HG03342 (cell line): ENCODE results near the gene TAOK3.
"Not testable (repeated sequence)": the region's sequence is repeated elsewhere in the genome, so short reads cannot be mapped to it uniquely, and the experiment has no call there.

Source experiments
- ATAC-seq: cut with Tn5 transposase; IDR thresholded peaks from one replicate; pipeline ENCODE4 v1.9.1; 2021; ENCODE audit warnings: mild to moderate bottlenecking, moderate library complexity; ENCODE audit not compliant: unreplicated experiment

TAOK3 gene

DNA sequence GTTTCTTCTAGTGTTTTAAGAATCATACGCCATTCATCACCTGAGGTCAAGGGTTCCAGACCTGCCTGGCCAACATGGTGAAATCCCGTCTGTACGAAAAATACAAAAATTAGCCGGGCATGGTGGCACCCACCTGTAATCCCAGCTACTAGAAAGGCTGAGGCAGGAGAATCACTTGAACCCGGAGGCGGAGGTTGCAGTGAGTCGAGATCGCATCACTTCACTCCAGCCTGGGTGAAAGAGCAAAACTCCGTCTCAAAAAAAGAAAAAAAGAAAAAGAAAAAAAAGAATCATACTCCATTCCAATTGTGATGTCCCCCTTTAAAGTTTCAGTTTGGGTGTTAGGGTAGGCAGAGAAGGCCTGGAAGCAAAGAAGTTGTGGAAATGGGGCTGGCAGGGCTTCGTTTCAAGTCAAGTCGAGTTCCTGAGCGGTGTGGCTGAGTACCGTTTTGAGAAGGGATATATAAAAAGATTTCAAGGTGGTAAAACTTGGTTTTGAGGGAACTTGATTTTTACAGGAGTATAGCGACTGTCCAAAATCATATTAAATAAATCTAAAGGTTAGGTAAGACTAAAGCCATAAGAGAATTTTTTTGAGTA is 1.5 kb upstream of the TAOK3 start:
- ATAC-seq, result no peak

DNA sequence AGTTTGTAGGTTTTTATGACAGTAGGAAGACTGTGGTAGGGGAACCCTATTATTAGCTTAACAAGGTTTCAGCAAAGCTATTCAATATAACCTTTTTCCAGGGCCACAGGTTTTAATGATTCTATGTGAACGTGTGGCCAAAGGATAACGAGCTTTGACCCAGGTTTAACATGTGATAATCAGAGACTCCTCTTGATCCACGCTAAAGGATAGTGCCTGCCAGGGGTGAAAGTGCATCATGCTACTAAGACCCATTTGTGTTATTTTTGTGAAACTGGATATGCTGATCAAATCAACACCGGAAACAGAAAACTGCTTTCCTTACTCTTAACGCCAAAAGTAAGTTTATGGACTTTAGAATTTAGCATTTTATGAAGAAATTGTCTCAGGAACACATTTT is 909 bp upstream of the TAOK3 start:
- ATAC-seq, result no peak

DNA sequence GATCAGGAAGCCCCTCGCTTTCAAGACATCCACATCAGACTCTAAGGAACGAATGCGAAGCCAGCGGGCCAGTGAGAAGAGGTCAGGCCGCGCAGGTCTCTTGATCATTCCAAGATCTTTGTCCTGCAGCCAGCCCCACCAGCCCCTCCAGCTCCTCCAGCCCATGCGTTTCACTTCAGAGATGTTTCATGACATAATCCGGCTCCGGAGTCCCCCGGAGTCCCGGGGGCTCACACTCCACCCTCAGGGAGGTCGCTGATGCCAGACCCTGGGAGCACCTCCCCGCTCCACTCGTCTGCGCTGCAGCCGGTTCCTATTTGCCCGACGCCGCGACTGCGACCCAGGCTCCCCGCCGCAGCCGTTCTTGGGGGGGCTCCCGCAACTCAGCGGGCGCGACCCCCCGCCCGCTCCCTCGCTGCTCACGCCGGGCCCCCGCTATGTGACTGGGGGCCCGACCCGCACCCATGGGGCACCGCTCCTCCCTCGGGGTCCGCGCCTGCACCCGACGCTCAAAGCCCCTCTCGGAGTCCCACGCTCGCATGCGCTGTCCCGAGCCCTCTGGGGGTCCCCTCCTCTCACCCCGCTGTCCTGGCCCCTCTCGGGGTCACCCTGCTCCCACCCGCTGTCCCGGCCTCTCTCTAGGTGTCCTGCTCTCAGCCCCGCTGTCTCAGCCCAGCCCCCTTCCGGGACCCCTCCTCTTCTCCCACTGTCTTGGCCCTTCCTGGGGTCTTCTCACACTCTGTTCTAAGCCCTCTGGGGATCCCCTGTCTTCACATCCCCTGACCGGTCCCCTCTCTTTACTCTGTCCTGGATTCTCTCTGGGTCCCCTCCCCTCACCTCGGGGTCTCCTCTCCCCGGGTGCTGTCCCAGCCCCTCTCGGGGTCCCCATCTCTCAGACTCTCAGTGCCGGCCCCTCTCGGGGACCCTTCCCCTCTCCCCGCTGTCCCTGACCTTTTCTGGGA is 1.1 kb downstream of the TAOK3 start:
- ATAC-seq, result no peak

DNA sequence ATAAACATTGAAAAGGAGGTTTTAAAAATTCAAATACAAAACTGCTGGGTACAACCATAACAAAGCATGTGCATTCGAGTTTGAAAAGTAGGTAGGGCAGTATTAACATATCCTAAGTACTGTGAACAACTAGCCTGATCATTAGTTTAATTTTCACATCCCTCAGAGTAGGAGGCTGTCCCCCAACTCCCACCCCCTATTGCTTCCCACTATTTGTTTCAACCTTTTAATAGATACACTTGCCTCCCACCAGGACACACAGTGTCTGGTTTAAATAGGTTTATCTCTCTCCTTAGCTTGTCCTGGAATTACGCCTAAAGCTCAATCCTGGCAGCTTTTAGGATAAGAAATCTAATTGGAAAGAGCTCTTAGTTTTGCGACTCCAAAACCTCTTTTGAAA is 2.1 kb downstream of the TAOK3 start:
- no peak for ATAC-seq

DNA sequence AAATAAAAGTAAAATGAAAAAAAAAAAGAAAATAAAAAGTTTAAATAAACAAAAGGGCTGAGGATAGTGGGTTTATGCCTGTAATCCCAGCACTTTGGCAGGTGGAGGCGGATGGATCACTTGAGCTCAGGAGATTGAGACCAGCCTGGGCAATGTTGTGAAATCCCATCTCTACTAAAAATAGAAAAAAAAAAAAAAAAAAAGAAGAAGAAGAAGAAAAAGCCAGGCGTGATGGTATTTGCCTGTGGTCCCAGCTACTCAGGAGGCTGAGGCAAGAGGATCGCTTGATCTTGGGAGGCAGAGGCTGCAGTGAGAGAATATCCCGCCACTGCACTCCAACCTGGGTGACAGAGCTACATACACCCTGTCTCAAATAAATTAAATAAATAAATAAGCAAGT is 3.9 kb downstream of the TAOK3 start:
- no peak for ATAC-seq

DNA sequence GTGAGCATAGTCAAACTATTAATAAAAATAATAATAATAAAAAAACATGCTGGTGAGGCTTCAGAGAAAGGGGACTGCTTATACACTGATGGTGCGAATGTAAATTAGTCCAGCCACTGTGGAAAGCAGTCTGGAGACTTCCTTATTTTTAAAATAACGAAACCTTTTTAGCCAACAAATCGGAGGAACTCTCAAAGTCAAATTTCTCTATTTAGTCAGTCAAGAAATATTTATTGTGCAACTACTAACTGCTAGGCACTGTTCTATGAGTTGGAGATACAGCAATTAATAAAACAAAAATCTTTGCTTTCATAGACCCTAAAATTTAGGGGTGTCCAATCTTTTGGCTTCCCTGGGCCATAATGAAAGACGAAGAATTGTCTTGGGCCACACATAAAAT is 10.8 kb downstream of the TAOK3 start:
- no peak for ATAC-seq

DNA sequence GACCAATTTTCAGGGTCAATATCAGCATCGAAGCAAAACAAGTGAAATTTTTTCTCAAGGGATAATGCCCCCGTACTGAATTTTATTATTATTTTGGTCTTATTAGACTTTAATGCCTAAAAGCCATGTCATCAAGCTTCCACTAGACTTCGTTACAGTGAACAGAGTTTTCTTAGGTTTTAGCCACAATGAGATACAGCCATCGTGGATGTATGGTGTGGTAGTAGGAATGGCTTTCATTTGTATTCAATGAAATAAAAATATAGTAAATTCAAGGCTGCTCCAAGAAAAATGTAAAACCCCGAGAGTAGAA is 11.7 kb downstream of the TAOK3 start:
- ATAC-seq, result no peak

DNA sequence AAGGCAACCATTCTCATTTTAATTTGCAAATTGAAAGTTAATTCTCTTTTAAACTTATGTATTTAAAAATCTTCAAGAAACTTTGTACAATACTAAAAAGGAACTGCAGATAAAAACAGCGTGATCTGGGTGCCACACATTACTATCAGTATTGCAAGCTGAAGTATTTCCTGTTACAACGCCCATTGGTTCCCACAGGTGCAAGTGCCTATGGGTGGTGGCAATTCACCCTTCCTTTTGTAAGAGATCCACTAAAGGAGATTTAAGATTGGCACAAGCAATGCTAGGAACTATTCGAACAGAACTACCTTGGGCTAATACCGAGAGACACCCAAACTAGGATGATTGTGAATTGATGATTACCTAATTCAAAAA is 13.2 kb downstream of the TAOK3 start:
- peak; percentile 45 for ATAC-seq

DNA sequence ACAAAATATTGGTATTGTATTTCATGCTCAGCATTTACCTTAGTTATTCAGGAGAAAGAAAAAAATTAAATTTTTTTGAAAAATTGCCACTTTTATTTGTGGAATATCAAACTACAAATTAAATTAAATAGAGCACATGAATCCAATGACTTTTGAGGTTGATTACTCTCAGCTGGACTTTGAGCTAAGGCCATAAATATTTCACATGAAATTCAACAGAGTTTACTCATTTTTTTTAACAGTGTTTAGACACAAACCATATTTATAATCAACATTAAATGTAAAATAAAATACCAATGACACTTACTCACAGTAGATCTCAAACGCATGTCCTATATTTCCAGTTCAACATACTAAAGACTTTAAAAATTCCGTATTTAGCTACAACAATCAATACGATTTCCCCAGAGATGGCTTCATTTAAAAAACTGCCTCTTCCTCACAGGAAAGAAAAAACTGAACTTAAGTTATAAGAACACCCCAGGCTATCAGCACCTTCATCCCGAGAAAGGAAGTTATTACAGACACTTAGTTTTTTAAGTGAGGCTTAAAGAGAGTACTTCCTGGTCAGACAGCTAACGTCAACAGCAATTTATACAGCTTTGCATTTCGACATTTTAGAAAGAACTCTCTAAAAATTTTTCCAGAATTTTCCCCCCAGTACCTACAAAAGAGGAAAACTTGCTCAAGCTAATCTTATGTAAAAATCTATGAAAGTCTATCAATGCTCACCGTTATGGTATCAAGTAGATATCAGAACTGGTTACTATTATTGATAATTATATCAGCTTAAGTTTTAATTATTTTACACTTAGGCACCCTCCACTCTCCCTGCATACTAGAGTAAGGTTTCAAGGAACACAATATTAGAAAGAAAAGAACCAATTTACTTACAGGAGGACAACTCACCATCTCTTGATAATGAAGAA is 13.8 kb downstream of the TAOK3 start:
- ATAC-seq, result no peak

DNA sequence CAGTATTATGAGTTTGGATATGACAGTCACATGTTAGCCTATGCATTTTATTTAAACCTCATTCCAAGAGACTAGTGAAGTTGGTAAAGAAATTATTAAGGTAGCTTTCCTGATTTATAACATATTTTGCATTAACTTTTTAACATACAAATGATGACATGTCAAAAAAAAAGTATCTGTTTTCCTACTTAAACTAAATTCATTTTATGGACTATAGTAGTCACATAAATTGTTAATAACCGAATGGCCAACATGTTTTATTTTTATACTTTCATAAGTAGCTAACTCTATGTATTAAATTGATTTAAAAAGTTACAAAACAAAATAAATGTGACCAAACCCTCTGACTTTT is 14.7 kb downstream of the TAOK3 start:
- no peak for ATAC-seq

DNA sequence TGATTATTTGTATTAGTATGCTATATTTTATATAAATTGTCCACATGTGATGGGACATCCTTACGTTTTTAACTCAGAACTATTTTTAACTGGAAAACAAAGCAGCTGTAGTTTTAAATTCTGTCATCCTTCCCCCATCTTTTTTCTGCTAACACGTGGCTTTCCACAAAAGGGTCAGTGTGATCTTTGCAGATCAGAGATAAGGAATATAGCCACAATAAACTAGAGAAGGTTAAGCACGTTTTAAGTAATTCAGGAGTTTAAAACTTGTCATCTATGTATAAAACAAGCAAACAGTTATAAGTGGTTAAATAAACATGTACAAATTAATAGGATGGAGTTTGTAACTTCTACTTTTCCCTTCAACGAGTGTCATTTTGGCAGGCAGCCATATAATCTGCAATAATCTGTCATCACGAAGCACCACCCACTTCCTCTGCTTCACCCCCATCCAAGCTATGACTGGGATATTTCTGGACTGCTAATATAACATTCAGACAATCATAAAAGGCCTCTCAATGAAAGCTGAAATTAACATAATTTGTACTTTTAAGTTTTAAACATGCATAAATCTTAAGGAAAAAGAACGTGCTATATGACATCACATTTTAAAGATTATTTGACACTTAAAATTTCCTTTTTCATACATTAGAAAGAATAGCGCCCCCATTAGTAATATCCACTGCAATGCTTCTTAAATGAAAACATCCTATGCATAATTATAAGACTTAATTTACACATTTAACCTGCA is 15.3 kb downstream of the TAOK3 start:
- peak; percentile 62 for ATAC-seq

DNA sequence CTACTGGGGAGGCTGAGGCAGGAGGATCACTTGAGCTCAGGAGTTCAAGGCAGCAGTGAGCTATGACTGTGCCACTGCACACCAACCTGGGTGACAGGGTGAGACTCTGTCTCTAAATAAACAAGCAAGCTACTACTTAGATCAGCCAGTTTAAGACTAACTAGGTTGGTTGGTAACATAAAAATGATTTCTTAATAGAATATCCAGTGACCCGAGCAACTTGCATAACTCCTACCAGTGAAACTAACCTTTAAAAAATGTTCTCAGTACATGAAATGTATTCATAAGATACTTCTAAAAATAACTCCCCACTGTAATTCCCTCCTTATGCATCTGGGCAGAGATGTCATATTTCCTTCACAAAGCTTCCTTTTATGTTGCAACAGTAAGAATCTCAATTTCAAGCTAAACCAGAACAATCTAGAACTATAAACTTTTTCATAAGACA is 15.9 kb downstream of the TAOK3 start:
- ATAC-seq, result no peak

DNA sequence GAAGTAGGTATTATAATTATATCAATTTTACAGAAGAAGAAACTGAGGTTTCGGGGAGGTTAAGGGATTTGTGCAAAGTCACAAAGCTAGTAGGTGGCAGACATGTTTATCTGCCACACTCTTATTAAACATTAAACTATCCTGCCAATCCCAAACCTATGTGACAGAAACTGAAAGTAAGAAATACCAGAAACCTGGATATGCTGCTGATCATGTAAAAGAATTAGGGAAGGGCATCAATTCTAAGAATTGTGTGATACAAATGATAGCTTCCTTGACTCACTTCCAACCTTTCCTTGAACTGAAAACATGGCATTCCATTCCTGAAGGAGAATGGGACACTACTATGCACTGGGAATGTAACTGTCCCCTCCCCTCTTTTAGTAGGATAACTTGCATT is 16.9 kb downstream of the TAOK3 start:
- no peak for ATAC-seq

DNA sequence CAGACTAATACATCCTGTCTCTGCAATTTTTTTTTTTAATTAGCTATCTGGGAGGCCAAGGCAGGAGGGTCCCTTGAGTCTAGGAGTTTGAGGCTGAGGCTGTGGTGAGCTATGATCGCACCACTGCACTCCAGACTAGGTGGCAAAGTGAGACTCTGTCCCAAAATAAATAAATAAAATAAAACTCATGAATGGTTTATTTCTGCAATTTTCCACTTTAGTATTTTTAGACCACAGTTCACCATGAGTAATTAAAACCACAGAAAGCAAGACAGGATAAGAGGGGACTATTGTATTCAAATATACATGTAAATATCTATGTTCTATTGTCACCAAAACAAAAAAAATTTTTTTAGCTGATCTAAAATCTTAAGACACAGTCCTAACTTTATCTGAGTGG is 17.8 kb downstream of the TAOK3 start:
- ATAC-seq, result no peak

DNA sequence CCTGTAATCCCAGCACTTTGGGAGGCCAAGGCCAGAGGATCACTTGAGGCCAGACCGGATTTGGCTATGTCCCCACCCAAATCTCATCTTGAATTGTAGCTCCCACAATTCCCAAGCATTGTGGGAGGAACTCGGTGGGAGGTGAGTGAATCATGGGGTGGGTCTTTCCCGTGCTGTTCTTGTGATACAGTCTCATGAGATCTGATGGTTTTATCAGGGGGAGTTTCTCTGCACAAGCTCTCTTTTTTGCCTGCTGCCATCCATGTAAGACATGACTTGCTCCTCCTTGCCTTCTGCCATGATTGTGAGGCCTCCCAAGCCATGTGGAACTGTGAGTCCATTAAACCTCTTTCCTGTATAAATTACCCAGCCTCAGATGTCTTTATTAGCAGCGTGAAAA is 18.2 kb downstream of the TAOK3 start:
- ATAC-seq, result not testable (repeated sequence)

DNA sequence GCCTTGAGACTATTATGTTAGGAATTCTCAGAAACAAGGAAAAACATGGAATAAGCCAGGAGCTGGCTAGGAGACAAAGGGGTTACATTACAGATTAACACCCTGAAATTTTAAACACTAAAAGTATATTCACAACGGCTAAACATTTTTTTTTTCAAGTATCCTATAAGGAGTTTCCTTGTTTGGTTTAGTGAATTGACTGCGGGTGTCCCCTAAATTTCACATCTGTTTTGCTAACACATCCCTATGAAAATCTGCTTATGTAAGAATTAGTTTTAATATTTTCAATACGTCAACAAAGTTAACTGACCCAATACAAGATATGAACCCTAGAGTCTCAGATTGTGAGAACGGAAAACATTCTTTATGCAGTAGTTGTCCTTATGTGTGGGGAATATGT is 19.0 kb downstream of the TAOK3 start:
- ATAC-seq, result no peak

DNA sequence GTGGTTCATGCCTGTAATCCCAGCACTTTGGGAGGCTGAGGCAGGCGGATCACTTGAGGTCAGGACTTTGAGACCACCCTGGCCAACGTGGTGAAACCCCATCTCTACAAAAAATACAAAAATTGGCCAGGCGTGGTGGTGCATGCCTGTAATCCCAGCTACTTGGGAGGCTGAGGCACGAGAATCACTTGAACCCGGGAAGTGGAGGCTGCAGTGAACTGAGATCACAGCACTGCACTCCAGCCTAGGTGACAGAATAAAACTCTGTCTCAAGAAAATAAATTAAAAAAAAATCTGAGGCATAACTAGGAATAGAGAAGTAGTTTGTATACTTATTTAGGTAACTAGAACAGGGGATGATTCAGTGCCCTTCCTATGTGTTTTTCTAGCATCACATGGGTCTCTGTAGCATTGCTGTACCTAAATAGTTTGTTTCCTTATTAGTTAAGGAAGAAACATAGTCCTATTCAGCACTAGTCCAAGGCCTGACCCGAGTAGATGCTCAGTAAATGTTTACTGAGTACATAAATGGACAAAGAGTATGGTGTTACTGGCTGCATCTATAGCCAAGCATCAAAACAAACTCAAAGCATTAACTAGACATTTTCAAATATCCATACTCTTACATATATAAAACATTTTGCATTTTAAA is 21.7 kb downstream of the TAOK3 start:
- no peak for ATAC-seq

DNA sequence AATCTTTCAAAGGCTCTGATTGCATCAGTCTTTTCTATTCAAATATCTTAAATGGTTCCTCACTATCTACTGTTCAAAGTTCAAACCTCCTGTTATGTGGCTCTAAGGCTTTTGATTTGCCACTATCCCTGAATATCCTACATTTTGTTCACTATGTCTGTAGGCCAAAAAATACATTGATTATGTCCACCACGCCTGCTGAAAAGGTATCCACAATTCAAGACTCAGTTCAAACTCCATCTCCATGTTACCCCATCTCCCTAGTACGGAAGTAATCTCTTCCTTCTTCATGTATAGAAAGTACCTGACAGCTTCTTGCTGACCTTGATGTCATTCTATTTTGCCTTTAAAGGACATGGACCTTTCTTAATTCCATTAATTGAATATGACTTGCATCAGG is 24.8 kb downstream of the TAOK3 start:
- no peak for ATAC-seq

DNA sequence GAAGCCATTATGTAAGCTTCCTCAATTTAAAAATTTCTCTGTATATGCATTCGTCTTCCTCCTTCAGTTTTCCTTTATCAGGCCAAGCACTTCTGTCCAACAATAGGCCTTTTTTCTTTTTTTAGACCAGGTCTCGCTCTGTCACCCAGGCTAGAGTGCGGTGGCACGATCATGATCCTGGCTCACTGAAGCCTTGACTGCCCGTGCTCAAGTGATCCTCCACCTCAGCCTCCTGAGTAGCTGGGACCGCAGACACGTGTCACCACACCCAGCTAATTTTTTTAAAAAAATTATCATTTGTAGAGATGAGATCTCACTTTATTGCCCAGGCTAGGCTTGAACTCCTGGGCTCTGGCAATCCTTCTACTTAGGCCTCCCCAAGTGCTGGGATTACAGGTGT is 25.8 kb downstream of the TAOK3 start:
- peak; percentile 79 for ATAC-seq

DNA sequence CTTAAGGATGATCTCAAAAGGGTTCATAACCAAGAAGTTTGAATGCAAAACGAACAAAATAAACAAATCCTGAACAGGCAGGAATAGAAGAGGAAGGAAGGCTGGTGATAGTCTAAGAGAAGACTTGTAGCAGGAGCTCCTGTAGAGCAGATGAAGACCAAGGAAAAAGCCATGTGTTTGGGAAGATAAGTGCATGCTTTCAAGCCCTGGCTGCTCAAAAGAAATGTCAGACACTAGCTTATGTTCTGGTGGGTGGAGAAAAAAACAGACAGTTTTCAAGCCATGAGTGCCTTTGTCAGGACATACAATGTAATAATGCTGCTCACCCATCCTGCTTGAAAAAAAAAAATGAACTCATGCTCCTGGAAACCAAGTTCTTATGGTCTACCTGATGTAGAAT is 27.4 kb downstream of the TAOK3 start:
- no peak for ATAC-seq
